IPS DF 6.9 (cell line): ENCODE results near the gene MAP1A.

Source experiments
- DNase-seq: peaks from one replicate; pipeline ENCODE4 v3.0.0-alpha.2; 2013; ENCODE audit warnings: low read depth, low spot score
- H3K27ac ChIP-seq: one replicate; pipeline ENCODE4 v1.5.1; 2013; ENCODE audit warnings: low read length, control low read depth
- H3K27me3 ChIP-seq: 2 replicates; pipeline ENCODE4 v1.6.1; 2013; ENCODE audit warnings: mild to moderate bottlenecking, low read length; ENCODE audit not compliant: control insufficient read depth, insufficient read depth
- H3K36me3 ChIP-seq: 2 replicates; pipeline ENCODE4 v1.6.1; 2013; ENCODE audit warnings: low read length; ENCODE audit not compliant: control insufficient read depth, insufficient read depth
- H3K4me1 ChIP-seq: 2 replicates; pipeline ENCODE4 v1.6.1; 2013; ENCODE audit warnings: low read length; ENCODE audit not compliant: control insufficient read depth, insufficient read depth
- H3K4me3 ChIP-seq: 2 replicates; pipeline ENCODE4 v1.5.1; 2013; ENCODE audit warnings: mild to moderate bottlenecking, low read length
- H3K9me3 ChIP-seq: 2 replicates; pipeline ENCODE4 v1.6.1; 2013; ENCODE audit warnings: low read length, inconsistent platforms; ENCODE audit not compliant: control insufficient read depth, insufficient read depth
- WGBS: extraction: QIAGEN DNeasy Blood & Tissue Kit; methylation state at CpG from one replicate; pipeline ENCODE4 v1.1.7; 2013; ENCODE audit warnings: mixed read lengths, missing lambda C conversion rate; ENCODE audit not compliant: insufficient read length, insufficient coverage; 5-methylcytosine and 5-hydroxymethylcytosine counted together

MAP1A gene

DNA sequence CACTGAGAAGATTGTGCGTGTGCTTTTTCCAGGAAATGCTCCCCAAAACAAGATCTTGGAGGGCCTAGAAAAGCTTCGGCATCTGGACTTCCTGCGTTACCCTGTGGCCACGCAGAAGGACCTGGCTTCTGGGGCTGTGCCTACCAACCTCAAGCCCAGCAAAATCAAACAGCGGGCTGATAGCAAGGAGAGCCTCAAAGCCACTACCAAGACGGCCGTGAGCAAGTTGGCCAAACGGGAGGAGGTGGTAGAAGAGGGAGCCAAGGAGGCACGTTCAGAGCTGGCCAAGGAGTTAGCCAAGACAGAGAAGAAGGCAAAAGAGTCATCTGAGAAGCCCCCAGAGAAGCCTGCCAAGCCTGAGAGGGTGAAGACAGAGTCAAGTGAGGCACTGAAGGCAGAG is 4.8 kb downstream of the MAP1A start:
- no peak for DNase-seq
- Histone ChIP-seq H3K4me3 (no peak overlapping the region), H3K9me3 (no peaks in the 10 kb centered on the region), H3K36me3 (no peaks in the 10 kb centered on the region), H3K27ac (no peak overlapping the region), H3K27me3 (peaks cover 6% of the 10 kb centered on the region; the same call in 1 of the 2 replicates), H3K4me1 (peaks cover 4% of the 10 kb centered on the region)
- no CpG with 5 or more reads among the region's 9 CpGs for WGBS

DNA sequence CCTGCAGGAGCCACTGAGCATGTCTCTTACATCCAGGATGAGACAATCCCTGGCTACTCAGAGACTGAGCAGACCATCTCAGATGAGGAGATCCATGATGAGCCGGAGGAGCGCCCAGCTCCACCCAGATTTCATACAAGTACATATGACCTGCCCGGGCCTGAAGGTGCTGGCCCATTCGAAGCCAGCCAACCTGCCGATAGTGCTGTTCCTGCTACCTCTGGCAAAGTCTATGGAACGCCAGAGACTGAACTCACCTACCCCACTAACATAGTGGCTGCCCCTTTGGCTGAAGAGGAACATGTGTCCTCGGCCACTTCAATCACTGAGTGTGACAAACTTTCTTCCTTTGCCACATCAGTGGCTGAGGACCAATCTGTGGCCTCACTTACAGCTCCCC is 6.2 kb downstream of the MAP1A start:
- H3K9me3 ChIP-seq, result no peaks in the 10 kb centered on the region
- H3K4me3 ChIP-seq, result no peak overlapping the region
- WGBS, result no CpG with 5 or more reads among the region's 7 CpGs
- H3K36me3 ChIP-seq, result no peaks in the 10 kb centered on the region
- H3K4me1 ChIP-seq, result peaks cover 2% of the 10 kb centered on the region; the same call in 1 of the 2 replicates
- DNase-seq, result no peak
- peaks cover 5% of the 10 kb centered on the region; the same call in 1 of the 2 replicates for H3K27me3 ChIP-seq
- H3K27ac ChIP-seq, result no peak overlapping the region

DNA sequence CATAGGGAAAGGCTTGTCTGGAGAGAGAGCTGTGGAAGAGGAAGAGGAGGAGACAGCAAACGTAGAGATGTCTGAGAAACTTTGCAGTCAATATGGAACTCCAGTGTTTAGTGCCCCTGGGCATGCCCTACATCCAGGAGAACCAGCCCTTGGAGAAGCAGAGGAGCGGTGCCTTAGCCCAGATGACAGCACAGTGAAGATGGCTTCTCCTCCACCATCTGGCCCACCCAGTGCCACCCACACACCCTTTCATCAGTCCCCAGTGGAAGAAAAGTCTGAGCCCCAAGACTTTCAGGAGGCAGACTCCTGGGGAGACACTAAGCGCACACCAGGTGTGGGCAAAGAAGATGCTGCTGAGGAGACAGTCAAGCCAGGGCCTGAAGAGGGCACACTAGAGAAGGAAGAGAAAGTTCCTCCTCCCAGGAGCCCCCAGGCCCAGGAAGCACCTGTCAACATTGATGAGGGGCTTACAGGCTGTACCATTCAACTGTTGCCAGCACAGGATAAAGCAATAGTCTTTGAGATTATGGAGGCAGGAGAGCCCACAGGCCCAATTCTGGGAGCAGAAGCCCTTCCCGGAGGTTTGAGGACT is 6.9 kb downstream of the MAP1A start:
- Histone ChIP-seq H3K36me3 (no peaks in the 10 kb centered on the region), H3K4me3 (no peak overlapping the region), H3K27ac (no peak overlapping the region), H3K4me1 (peaks cover 2% of the 10 kb centered on the region; the same call in 1 of the 2 replicates), H3K9me3 (no peaks in the 10 kb centered on the region), H3K27me3 (peaks cover 5% of the 10 kb centered on the region; the same call in 1 of the 2 replicates)
- no CpG with 5 or more reads among the region's 4 CpGs for WGBS
- no peak for DNase-seq

DNA sequence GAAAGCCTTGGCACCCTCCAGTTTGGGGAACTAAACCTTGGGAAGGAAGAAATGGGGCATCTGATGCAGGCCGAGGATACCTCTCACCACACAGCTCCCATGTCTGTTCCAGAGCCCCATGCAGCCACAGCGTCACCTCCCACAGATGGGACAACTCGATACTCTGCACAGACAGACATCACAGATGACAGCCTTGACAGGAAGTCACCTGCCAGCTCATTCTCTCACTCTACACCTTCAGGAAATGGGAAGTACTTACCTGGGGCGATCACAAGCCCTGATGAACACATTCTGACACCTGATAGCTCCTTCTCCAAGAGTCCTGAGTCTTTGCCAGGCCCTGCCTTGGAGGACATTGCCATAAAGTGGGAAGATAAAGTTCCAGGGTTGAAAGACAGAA is 7.7 kb downstream of the MAP1A start:
- Histone ChIP-seq H3K27ac (no peak overlapping the region), H3K36me3 (no peaks in the 10 kb centered on the region), H3K4me1 (peaks cover 2% of the 10 kb centered on the region; the same call in 1 of the 2 replicates), H3K27me3 (no peaks in the 10 kb centered on the region; the same call in 1 of the 2 replicates), H3K4me3 (no peak overlapping the region), H3K9me3 (no peaks in the 10 kb centered on the region)
- DNase-seq, result no peak
- no CpG with 5 or more reads among the region's 4 CpGs for WGBS

DNA sequence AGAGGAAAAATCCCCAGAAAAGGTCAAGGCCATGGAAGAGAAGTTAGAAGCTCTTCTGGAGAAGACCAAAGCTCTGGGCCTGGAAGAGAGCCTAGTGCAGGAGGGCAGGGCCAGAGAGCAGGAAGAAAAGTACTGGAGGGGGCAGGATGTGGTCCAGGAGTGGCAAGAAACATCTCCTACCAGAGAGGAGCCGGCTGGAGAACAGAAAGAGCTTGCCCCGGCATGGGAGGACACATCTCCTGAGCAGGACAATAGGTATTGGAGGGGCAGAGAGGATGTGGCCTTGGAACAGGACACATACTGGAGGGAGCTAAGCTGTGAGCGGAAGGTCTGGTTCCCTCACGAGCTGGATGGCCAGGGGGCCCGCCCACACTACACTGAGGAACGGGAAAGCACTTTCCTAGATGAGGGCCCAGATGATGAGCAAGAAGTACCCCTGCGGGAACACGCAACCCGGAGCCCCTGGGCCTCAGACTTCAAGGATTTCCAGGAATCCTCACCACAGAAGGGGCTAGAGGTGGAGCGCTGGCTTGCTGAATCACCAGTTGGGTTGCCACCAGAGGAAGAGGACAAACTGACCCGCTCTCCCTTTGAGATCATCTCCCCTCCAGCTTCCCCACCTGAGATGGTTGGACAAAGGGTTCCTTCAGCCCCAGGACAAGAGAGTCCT is 9.0 kb downstream of the MAP1A start:
- H3K27ac ChIP-seq, result no peak overlapping the region
- H3K36me3 ChIP-seq, result no peaks in the 10 kb centered on the region
- H3K9me3 ChIP-seq, result no peaks in the 10 kb centered on the region
- peaks cover 4% of the 10 kb centered on the region for H3K4me1 ChIP-seq
- H3K27me3 ChIP-seq, result no peaks in the 10 kb centered on the region
- no peak for DNase-seq
- H3K4me3 ChIP-seq, result no peak overlapping the region
- no CpG with 5 or more reads among the region's 11 CpGs for WGBS

DNA sequence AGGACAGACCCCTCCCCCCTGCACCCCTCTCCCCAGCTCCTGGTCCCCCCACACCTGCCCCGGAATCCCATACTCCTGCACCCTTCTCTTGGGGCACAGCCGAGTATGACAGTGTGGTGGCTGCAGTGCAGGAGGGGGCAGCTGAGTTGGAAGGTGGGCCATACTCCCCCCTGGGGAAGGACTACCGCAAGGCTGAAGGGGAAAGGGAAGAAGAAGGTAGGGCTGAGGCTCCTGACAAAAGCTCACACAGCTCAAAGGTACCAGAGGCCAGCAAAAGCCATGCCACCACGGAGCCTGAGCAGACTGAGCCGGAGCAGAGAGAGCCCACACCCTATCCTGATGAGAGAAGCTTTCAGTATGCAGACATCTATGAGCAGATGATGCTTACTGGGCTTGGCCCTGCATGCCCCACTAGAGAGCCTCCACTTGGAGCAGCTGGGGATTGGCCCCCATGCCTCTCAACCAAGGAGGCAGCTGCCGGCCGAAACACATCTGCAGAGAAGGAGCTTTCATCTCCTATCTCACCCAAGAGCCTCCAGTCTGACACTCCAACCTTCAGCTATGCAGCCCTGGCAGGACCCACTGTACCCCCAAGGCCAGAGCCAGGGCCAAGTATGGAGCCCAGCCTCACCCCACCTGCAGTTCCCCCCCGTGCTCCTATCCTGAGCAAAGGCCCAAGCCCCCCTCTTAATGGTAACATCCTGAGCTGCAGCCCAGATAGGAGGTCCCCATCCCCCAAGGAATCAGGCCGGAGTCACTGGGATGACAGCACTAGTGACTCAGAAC is 9.8 kb downstream of the MAP1A start:
- no CpG with 5 or more reads among the region's 9 CpGs for WGBS
- Histone ChIP-seq H3K4me3 (no peak overlapping the region), H3K4me1 (peaks cover 4% of the 10 kb centered on the region), H3K9me3 (no peaks in the 10 kb centered on the region), H3K27me3 (no peaks in the 10 kb centered on the region), H3K36me3 (no peaks in the 10 kb centered on the region), H3K27ac (no peak overlapping the region)
- DNase-seq, result no peak

DNA sequence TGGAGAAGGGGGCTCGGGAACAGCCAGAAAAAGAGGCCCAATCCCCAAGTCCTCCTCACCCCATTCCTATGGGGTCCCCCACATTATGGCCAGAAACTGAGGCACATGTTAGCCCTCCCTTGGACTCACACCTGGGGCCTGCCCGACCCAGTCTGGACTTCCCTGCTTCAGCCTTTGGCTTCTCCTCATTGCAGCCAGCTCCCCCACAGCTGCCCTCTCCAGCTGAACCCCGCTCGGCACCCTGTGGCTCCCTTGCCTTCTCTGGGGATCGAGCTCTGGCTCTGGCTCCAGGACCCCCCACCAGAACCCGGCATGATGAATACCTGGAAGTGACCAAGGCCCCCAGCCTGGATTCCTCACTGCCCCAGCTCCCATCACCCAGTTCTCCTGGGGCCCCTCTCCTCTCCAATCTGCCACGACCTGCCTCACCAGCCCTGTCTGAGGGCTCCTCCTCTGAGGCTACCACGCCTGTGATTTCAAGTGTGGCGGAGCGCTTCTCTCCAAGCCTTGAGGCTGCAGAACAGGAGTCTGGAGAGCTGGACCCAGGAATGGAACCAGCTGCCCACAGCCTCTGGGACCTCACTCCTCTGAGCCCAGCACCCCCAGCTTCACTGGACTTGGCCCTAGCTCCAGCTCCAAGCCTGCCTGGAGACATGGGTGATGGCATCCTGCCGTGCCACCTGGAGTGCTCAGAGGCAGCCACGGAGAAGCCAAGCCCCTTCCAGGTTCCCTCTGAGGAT is 10.6 kb downstream of the MAP1A start:
- H3K27me3 ChIP-seq, result no peaks in the 10 kb centered on the region
- H3K4me1 ChIP-seq, result peaks cover 4% of the 10 kb centered on the region
- no peak overlapping the region for H3K4me3 ChIP-seq
- no peaks in the 10 kb centered on the region for H3K9me3 ChIP-seq
- no peaks in the 10 kb centered on the region for H3K36me3 ChIP-seq
- no peak overlapping the region for H3K27ac ChIP-seq
- no peak for DNase-seq
- no CpG with 5 or more reads among the region's 12 CpGs for WGBS

DNA sequence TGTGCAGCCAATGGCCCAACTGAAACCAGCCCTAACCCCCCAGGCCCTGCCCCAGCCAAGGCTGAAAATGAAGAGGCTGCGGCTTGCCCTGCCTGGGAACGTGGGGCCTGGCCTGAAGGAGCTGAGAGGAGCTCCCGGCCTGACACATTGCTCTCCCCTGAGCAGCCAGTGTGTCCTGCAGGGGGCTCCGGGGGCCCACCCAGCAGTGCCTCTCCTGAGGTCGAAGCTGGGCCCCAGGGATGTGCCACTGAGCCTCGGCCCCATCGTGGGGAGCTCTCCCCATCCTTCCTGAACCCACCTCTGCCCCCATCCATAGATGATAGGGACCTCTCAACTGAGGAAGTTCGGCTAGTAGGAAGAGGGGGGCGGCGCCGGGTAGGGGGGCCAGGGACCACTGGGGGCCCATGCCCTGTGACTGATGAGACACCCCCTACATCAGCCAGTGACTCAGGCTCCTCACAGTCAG is 11.2 kb downstream of the MAP1A start:
- no peak for DNase-seq
- WGBS, result no CpG with 5 or more reads among the region's 11 CpGs

DNA sequence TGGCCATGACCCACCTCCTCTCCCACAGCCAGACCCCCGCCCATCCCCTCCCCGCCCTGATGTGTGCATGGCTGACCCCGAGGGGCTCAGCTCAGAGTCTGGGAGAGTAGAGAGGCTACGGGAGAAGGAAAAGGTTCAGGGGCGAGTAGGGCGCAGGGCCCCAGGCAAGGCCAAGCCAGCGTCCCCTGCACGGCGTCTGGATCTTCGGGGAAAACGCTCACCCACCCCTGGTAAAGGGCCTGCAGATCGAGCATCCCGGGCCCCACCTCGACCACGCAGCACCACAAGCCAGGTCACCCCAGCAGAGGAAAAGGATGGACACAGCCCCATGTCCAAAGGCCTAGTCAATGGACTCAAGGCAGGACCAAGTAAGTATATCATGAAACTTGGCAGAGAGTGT is 11.7 kb downstream of the MAP1A start:
- H3K27me3 ChIP-seq, result no peaks in the 10 kb centered on the region
- no CpG with 5 or more reads among the region's 15 CpGs for WGBS
- DNase-seq, result no peak
- H3K36me3 ChIP-seq, result no peaks in the 10 kb centered on the region
- no peaks in the 10 kb centered on the region for H3K9me3 ChIP-seq
- H3K27ac ChIP-seq, result no peak overlapping the region
- H3K4me3 ChIP-seq, result no peak overlapping the region
- peaks cover 4% of the 10 kb centered on the region for H3K4me1 ChIP-seq

More for the DNA sequence above, 11.2 kb downstream of the MAP1A start:
- peaks cover 4% of the 10 kb centered on the region for H3K4me1 ChIP-seq
- H3K4me3 ChIP-seq, result no peak overlapping the region
- H3K27ac ChIP-seq, result no peak overlapping the region
- H3K36me3 ChIP-seq, result no peaks in the 10 kb centered on the region
- no peaks in the 10 kb centered on the region for H3K27me3 ChIP-seq
- H3K9me3 ChIP-seq, result no peaks in the 10 kb centered on the region
